Thymus (tissue), 11 donors: ENCODE measurements around the gene ISG15. TPM values are rescaled to one million over a fixed set of nuclear protein-coding genes. Genes with fewer than 3 reads are reported as not detected.

Experiments used
- DNase-seq, 9 donors: peaks; one replicate each; pipeline ENCODE4 v3.0.0-alpha.2; 2013; ENCODE audit warnings: low spot score in 9 of 9, low read depth in 6 of 9, missing footprints in 1 of 9
- H3K27ac ChIP-seq, 2 donors: one replicate each; pipeline ENCODE4 v1.5.1; 2013; ENCODE audit warnings: control low read depth in 1 of 2, low read depth in 1 of 2, low read length in 1 of 2, mild to moderate bottlenecking in 1 of 2, moderate library complexity in 1 of 2
- H3K27me3 ChIP-seq, 2 donors: one replicate each; pipeline ENCODE4 v1.5.1; 2013; ENCODE audit warnings: low read length in 1 of 2; ENCODE audit not compliant: control insufficient read depth in 2 of 2, insufficient read depth in 1 of 2
- H3K36me3 ChIP-seq, 2 donors: one replicate each; pipeline ENCODE4 v1.5.1; 2013; ENCODE audit warnings: low read length in 1 of 2, mild to moderate bottlenecking in 1 of 2, moderate library complexity in 1 of 2; ENCODE audit not compliant: control insufficient read depth in 2 of 2, insufficient read depth in 2 of 2
- H3K4me1 ChIP-seq, 2 donors: one replicate each; pipeline ENCODE4 v1.5.1; 2013; ENCODE audit warnings: low read length in 2 of 2; ENCODE audit not compliant: control insufficient read depth in 2 of 2, insufficient read depth in 2 of 2
- H3K4me3 ChIP-seq, 2 donors: one replicate each; pipeline ENCODE4 v1.5.1; 2013; ENCODE audit warnings: low read length in 2 of 2, control low read depth in 1 of 2, mild to moderate bottlenecking in 1 of 2
- H3K9me3 ChIP-seq, 2 donors: one replicate each; pipeline ENCODE4 v1.5.1; 2013; ENCODE audit warnings: low read length in 1 of 2, mild to moderate bottlenecking in 1 of 2; ENCODE audit not compliant: control insufficient read depth in 2 of 2, insufficient read depth in 1 of 2
- WGBS: extraction: QIAGEN DNeasy Blood & Tissue Kit; methylation state at CpG from one replicate; pipeline ENCODE4 v1.1.7; 2013; 5-methylcytosine and 5-hydroxymethylcytosine counted together
- polyA plus RNA-seq: library from polyadenylated mRNA; stranded (reverse); fragments of 200-250 nt; gene quantifications from one replicate; pipeline ENCODE4 v1.2.3, GENCODE V29; 2013
- total RNA-seq: library from RNA; stranded (reverse); fragments of 120-200 nt; gene quantifications from one replicate; pipeline ENCODE4 v1.2.4, GENCODE V29; 2013
- donor health status: healthy.

ISG15 gene
- total and polyA plus RNA-seq, 2 donors, result 285 to 338 TPM

DNA sequence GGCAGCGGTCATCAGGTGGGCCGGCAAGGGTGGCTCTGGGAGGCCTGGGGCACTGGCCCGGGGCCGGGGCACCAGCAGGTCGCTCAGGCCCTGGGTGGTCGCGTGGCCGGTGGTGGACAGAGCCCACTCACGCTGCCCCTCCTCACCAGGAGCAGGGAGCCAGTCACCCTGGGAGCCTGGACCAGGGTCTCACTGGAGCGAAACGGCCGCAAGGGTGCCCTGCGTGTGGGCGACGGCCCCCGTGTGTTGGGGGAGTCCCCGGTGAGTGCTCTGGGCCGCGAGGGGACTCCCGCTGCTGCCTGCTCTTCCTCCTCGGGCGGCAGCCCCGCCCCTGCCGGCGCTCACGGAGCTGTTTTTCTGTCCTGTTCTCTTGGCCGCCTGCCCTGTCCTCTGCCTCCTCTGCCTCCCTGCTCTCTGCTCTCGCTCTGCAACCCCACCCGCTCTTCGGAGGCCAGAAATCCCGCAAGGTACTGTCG lies 37.3 kb downstream of the ISG15 start:
- no peaks in the 10 kb centered on the region for H3K27me3 ChIP-seq
- no peak for DNase-seq
- no peak overlapping the region for H3K27ac ChIP-seq
- H3K4me3 ChIP-seq, result no peak overlapping the region
- H3K36me3 ChIP-seq, result peaks cover 0 to 4% of the 10 kb centered on the region in 2 donors
- 95% methylated on average over 32 of the region's 32 CpGs for WGBS
- H3K9me3 ChIP-seq, result peaks cover 0 to 4% of the 10 kb centered on the region in 2 donors
- H3K4me1 ChIP-seq, result no peaks in the 10 kb centered on the region

DNA sequence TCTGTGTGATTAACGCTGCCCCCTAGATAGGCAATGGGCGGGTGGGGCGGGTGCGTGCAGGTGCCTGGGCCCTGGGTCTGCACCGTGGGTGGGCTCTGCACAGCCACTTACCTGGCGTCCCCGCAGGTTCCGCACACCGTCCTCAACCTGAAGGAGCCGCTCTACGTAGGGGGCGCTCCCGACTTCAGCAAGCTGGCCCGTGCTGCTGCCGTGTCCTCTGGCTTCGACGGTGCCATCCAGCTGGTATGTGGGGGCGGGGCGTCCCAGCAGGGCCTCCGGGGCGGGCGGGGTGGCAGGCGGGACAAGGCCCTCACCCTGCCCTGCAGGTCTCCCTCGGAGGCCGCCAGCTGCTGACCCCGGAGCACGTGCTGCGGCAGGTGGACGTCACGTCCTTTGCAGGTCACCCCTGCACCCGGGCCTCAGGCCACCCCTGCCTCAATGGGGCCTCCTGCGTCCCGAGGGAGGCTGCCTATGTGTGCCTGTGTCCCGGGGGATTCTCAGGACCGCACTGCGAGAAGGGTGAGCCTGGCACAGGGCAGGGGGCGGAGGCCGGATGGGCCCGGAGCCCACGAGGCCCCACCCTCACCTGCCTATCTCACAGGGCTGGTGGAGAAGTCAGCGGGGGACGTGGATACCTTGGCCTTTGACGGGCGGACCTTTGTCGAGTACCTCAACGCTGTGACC lies 38.0 kb downstream of the ISG15 start:
- H3K27ac ChIP-seq, result no peak overlapping the region
- peaks cover 0 to 4% of the 10 kb centered on the region in 2 donors for H3K9me3 ChIP-seq
- no peak overlapping the region for H3K4me3 ChIP-seq
- H3K4me1 ChIP-seq, result no peaks in the 10 kb centered on the region
- WGBS, result 98% methylated on average over 46 of the region's 46 CpGs
- DNase-seq, result no peak
- H3K36me3 ChIP-seq, result peaks cover 0 to 4% of the 10 kb centered on the region in 2 donors
- H3K27me3 ChIP-seq, result no peaks in the 10 kb centered on the region

DNA sequence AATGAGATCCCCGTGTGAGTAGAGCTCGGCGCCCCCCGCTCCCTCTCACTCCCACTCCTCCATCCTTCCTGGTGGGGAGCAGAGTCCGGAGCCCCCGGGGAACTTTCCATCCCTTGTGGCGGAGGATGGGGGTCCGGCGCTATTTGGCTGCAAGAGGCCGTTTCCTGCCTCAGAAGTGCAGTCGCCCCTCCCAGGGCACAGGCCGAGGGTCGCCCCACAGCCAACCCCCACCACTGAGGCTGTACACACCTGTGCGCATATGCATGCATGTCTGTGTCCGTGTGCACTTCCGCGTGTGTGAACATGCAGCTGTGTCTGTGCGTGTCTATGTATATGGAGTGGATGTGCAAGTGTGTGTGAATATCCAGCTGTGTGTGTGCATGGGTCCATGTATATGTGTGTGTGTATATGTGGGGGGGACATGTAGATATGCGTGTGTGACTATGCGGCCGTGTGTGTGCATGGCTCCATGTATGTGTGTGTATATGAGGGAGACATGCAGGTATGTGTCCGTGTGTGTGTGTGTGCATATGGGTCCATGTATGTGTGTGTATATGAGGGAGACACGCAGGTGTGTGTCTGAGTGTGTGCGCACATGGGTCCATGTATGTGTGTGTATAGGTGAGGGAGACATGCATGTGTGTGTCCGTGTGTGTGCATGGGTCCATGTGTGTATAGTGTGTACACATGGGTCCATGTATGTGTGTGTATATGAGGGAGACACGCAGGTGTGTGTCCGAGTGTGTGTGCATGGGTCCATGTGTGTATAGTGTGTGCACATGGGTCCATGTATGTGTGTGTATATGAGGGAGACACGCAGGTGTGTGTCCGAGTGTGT lies 38.9 kb downstream of the ISG15 start:
- Histone ChIP-seq H3K27ac (no peak overlapping the region), H3K9me3 (peaks cover 0 to 4% of the 10 kb centered on the region in 2 donors), H3K27me3 (peaks cover 0 to 6% of the 10 kb centered on the region in 2 donors), H3K4me1 (no peaks in the 10 kb centered on the region), H3K36me3 (no peaks in the 10 kb centered on the region), H3K4me3 (no peak overlapping the region)
- WGBS, result 96% methylated on average over 29 of the region's 29 CpGs
- DNase-seq, result no peak

DNA sequence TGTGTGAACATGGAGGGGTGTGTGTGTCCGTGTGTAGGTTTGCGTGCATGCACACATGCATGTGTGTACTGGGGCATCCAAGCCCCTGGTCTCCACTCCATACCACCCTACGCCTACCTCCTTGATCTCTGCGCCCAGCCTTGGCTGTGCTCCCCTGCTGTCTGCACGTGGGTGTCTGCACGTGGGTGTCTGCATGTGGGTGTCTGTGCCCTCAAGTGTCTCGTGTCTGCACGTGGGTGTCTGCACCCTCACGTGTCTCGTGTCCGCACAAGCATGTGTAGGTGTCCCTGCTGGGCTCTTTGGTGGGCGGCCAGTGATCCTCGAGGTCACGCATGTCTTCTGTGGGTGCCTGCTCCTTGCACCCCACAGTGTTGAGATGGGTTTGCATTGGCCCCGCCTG lies 39.7 kb downstream of the ISG15 start:
- peaks cover 0 to 4% of the 10 kb centered on the region in 2 donors for H3K9me3 ChIP-seq
- peaks cover 2 to 14% of the 10 kb centered on the region in 2 donors for H3K27me3 ChIP-seq
- DNase-seq, result no peak
- 96% methylated on average over 15 of the region's 15 CpGs for WGBS
- H3K4me1 ChIP-seq, result no peaks in the 10 kb centered on the region
- H3K4me3 ChIP-seq, result no peak overlapping the region
- no peaks in the 10 kb centered on the region for H3K36me3 ChIP-seq
- H3K27ac ChIP-seq, result no peak overlapping the region

DNA sequence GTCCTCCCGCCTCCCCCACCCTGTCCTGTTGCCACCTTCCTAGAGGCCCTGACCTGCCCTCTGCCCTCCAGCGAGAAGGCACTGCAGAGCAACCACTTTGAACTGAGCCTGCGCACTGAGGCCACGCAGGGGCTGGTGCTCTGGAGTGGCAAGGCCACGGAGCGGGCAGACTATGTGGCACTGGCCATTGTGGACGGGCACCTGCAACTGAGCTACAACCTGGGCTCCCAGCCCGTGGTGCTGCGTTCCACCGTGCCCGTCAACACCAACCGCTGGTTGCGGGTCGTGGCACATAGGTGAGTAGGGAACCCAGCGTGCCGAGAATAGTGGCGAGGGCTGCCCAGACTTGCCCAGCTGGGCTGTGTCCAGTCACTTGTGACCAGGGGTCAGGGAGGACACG lies 40.4 kb downstream of the ISG15 start:
- Histone ChIP-seq H3K4me3 (no peak overlapping the region), H3K4me1 (peaks cover 0 to 4% of the 10 kb centered on the region in 2 donors), H3K27ac (no peak overlapping the region), H3K27me3 (peaks cover 9 to 21% of the 10 kb centered on the region in 2 donors), H3K36me3 (no peaks in the 10 kb centered on the region), H3K9me3 (peaks cover 0 to 4% of the 10 kb centered on the region in 2 donors)
- WGBS, result 98% methylated on average over 18 of the region's 18 CpGs
- no peak for DNase-seq

DNA sequence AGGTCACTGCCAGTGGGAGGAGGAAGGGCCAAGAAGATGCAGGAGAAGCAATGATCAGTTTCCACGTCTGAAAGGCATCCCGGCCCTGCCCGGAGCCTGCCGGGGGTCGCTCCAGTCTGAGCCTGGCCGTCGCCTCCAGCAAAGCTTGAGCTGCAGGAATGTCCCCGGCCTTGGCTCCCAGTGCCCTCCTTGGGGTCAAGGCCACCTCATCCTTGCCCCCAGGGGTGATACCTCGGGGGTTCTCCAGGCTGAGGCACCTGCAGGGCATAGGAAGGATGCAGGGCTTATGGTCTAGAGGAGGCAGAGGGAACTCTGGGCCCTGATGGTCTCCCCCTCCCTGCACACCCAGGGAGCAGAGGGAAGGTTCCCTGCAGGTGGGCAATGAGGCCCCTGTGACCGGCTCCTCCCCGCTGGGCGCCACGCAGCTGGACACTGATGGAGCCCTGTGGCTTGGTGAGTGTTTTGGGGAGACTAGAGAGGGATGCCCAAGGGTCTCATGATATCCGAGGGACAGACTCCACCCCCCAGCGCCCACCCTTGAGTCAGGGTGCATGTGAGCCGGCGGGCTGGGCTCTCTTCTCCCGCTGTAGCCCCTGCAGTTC lies 40.9 kb downstream of the ISG15 start:
- WGBS, result 97% methylated on average over 18 of the region's 18 CpGs
- no peak overlapping the region for H3K4me3 ChIP-seq
- peaks cover 14 to 26% of the 10 kb centered on the region in 2 donors for H3K27me3 ChIP-seq
- H3K36me3 ChIP-seq, result no peaks in the 10 kb centered on the region
- DNase-seq, result no peak
- H3K27ac ChIP-seq, result no peak overlapping the region
- peaks cover 0 to 9% of the 10 kb centered on the region in 2 donors for H3K4me1 ChIP-seq
- peaks cover 0 to 4% of the 10 kb centered on the region in 2 donors for H3K9me3 ChIP-seq

DNA sequence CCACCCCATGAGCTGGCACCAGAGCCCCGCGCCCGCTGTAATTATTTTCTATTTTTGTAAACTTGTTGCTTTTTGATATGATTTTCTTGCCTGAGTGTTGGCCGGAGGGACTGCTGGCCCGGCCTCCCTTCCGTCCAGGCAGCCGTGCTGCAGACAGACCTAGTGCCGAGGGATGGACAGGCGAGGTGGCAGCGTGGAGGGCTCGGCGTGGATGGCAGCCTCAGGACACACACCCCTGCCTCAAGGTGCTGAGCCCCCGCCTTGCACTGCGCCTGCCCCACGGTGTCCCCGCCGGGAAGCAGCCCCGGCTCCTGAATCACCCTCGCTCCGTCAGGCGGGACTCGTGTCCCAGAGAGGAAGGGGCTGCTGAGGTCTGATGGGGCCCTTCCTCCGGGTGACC lies 41.7 kb downstream of the ISG15 start:
- peaks cover 0 to 2% of the 10 kb centered on the region in 2 donors for H3K9me3 ChIP-seq
- no peaks in the 10 kb centered on the region for H3K36me3 ChIP-seq
- H3K4me3 ChIP-seq, result no peak overlapping the region
- no peak for DNase-seq
- H3K27ac ChIP-seq, result no peak overlapping the region
- 94% methylated on average over 23 of the region's 23 CpGs for WGBS
- peaks cover 20 to 32% of the 10 kb centered on the region in 2 donors for H3K27me3 ChIP-seq
- peaks cover 0 to 13% of the 10 kb centered on the region in 2 donors for H3K4me1 ChIP-seq

DNA sequence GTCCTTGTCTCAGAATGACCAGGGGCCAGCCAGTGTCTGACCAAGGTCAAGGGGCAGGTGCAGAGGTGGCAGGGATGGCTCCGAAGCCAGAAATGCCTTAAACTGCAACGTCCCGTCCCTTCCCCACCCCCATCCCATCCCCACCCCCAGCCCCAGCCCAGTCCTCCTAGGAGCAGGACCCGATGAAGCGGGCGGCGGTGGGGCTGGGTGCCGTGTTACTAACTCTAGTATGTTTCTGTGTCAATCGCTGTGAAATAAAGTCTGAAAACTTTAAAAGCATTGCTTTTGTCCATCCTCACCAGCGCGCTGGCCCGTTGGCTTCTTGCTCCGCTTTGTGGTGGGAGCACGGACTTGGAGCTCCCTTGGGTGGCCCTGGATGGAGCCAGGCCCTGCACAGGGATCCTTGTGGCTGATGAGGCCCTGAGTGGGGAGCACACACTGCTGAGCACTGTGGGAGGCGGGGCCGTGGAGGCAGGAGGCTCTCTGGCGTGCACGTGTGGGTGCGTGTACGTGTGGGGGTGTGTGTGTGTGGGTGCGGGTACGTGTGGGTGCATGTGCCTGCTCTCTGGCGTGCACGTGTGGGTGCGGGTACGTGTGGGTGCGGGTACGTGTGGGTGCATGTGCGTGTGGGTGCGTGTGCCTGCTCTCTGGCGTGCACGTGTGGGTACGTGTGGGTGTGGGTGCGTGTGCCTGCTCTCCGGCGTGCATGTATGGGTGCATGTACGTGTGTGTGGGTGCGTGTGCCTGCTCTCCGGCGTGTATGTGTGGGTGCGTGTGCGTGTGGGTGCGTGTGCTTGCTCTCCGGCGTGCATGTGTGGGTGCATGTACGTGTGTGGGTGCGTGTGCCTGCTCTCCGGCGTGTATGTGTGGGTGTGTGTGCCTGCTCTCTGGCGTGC lies 42.8 kb downstream of the ISG15 start:
- H3K27me3 ChIP-seq, result peaks cover 29 to 43% of the 10 kb centered on the region in 2 donors
- peaks cover 0 to 2% of the 10 kb centered on the region in 2 donors for H3K9me3 ChIP-seq
- H3K4me1 ChIP-seq, result peaks cover 0 to 13% of the 10 kb centered on the region in 2 donors
- H3K4me3 ChIP-seq, result no peak overlapping the region
- no peak for DNase-seq
- no peaks in the 10 kb centered on the region for H3K36me3 ChIP-seq
- H3K27ac ChIP-seq, result no peak overlapping the region
- WGBS, result 91% methylated on average over 50 of the region's 50 CpGs
